ENCODE data around the gene SARM1.

DNA sequence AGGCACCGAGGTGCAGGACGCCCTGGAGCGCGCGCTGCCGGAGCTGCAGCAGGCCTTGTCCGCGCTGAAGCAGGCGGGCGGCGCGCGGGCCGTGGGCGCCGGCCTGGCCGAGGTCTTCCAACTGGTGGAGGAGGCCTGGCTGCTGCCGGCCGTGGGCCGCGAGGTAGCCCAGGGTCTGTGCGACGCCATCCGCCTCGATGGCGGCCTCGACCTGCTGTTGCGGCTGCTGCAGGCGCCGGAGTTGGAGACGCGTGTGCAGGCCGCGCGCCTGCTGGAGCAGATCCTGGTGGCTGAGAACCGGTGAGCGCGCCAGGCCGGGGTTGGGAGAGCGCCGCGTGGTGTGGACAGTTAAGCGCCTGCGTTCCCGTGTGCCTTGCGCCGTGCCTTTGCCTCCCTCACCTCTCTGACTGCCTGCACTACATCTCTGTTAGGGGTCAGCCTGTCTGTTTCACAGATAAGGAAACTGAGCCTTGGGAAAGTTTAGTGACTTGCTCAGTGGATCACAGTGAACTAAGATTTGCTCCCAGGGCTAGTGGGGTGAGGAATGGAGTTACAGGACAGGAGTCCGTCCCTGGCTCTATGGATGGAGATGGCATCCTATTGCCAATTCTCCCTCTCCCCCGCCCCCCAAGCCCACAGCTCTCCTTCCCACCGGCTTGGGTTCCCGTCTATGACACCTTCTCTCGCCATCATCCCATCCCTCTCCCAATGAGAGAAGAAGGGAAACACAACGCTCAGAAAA is 880 bp downstream of the SARM1 start:
- TF ChIP-seq, protein P1, sequence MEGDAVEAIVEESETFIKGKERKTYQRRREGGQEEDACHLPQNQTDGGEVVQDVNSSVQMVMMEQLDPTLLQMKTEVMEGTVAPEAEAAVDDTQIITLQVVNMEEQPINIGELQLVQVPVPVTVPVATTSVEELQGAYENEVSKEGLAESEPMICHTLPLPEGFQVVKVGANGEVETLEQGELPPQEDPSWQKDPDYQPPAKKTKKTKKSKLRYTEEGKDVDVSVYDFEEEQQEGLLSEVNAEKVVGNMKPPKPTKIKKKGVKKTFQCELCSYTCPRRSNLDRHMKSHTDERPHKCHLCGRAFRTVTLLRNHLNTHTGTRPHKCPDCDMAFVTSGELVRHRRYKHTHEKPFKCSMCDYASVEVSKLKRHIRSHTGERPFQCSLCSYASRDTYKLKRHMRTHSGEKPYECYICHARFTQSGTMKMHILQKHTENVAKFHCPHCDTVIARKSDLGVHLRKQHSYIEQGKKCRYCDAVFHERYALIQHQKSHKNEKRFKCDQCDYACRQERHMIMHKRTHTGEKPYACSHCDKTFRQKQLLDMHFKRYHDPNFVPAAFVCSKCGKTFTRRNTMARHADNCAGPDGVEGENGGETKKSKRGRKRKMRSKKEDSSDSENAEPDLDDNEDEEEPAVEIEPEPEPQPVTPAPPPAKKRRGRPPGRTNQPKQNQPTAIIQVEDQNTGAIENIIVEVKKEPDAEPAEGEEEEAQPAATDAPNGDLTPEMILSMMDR (optimal IDR thresholded peaks at IDR 0.05 in 1 of 3, IDR thresholded peaks at IDR 0.05 in 1 of 3, conservative IDR thresholded peaks at IDR 0.05 in 1 of 3; ENCODE audit: extremely low read depth in 1 of 3, insufficient read depth in 2 of 3, low read length in 3 of 3) = no peak
- TF ChIP-seq EZH2 (IDR thresholded peaks at IDR 0.05; ENCODE audit: low read length) = peak; percentile 42

Data from keratinocyte (primary cell).